HG03280 (cell line): Measurements from ENCODE around the gene RAC2.
"Not testable (repeated sequence)": the region's sequence is repeated elsewhere in the genome, so short reads cannot be mapped to it uniquely, and the experiment has no call there.

ENCODE experiments used
- ATAC-seq: cut with Tn5 transposase; IDR thresholded peaks from one replicate; pipeline ENCODE4 v1.9.1; 2021; ENCODE audit warnings: mild to moderate bottlenecking, moderate library complexity; ENCODE audit not compliant: unreplicated experiment

RAC2 gene

GRCh38 chr22:37206841-37207821, 36.9 kb downstream of the RAC2 start:
- no peak for ATAC-seq

DNA sequence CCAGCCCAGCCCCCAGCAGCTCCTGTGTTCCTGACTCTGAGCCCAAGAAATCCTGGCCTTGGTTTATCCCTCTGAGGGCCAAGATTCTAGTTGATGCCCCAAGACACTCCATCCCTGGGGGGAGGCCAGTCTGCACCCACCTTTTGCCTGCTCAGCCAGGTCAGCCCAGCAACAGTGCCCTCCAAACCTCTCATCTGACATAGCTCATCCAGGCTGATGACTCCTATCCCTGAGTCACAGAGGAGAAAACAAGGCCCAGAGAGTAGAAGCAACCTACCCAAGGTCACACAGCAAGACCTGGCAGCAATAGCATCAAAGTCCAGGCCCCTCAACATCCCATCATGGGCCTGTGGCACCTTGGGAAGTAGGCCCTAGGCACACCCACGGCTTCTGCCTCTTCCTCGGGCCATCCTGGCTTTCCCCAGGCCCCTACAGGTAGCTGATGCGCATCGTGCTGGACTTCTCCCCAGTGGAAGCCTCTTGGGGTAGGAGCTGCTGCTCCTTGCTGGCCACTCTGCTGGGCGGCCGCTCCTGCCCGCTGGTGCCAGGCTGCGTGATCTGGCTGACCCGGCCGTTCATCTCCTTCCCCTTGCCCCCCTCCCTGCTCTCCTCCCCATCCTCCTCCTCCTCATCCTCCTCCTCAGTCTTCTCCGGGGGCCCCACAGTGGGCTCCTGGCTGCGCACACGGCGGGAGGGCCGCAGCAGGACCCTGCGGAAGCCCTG, 37.8 kb downstream of the RAC2 start:
- ATAC-seq = no peak

DNA sequence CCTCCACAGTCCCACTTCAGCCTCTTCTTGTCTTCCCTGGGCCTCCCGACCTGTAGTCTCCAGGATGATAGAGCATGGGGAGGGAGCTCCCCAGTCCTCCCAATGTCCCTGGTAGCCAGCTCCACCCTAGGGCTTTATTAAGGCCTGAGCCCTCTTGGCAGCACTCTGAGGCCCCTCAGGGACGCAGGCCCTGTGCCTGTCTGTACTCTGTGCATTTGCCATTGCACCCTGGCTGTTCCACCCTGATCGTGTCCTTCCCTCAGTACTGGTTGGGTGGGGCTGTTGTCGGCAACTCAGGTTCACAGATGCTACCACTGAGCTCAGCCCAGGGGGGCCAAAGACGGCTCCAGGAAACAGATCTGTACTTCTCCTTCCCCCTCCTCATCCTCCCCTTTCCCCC, 39.0 kb downstream of the RAC2 start:
- ATAC-seq = no peak

- no peak for ATAC-seq
Measured at GRCh38 chr22:37204045-37204655, 39.9 kb downstream of the RAC2 start.

- no peak for ATAC-seq
Measured at GRCh38 chr22:37203354-37204044, 40.6 kb downstream of the RAC2 start.

DNA sequence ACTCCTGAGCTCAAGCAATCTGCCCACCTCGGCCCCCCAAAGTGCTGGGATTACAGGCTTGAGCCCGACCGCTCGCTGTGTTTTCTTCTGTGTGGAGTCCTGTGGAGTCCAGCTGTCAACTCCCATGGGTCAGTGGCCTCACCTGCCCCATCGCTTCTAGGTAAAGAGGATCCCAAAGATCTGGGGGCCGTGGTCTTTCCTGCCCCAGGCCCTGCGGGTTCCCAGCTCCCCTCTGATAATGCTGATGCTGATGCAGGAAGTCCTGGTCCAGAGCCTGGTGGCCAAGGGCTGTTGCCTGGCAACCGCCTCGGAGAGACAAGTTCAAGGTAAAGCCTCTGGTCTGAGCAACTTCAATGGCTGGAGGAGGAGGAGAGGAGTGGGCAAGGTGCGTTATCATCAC, 41.4 kb downstream of the RAC2 start:
- ATAC-seq = no peak

GRCh38 chr22:37202001-37202555, 42.0 kb downstream of the RAC2 start:
- no peak for ATAC-seq

DNA sequence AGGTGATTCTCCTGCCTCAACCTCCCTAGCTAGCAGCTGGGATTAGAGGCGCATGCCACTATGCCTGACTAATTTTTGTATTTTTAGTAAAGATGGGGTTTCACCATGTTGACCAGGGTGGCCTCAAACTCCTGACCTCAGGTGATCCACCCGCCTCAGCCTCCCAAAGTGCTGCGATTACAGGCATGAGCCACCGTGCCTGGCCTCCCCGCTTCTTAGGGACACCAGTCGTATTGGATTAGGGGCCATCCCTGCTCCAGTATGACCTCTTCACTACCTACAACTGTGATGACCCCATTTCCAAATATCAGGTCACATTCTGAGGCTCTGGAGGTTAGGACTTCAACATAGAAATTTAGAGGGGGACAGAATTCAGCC, 42.6 kb downstream of the RAC2 start:
- not testable (repeated sequence) for ATAC-seq

GRCh38 chr22:37199760-37200108, 44.3 kb downstream of the RAC2 start:
- no peak for ATAC-seq

- ATAC-seq = peak; percentile 93
Measured at GRCh38 chr22:37199103-37199759, 44.8 kb downstream of the RAC2 start.

DNA sequence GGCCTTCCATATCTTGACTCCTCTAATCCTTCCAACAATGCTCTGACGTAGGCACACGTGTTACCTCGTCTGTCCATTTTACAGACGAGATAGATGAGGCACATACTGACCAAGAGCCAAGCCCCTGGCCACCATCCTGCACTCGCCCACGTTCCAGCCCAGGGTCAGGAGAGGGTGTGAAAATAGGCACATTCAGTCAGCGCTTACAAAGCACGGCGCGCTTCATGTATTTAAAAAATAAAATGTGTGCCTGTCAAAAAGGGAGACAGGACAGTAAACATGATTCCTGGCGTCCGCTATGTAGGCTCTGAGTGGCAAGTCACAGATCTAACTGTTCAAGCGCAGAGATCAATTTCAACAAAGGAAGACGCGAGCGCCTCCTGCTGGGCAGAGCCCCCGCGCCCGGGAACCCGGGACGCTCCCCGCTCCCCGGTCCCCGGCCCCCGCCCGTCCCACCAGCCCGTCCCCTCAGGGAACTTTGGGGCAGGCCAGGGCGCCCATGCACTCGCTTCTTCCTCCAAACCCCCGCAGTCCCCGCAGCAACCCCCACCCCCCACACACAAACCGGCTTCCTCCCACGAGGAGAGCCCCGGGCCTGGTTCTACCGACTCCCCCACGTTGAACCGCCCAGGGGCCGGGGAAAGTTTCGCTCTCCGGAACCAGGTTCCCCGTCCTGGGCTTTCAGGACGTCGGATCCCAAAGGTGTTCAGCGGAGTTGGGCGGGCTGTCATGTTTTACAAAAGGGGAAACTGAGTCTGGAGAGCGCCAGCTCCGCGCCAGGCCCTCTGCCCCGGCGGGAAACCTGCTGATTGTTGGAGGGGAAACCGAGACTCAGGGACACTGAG, 45.6 kb downstream of the RAC2 start:
- peak; percentile 32 for ATAC-seq

DNA sequence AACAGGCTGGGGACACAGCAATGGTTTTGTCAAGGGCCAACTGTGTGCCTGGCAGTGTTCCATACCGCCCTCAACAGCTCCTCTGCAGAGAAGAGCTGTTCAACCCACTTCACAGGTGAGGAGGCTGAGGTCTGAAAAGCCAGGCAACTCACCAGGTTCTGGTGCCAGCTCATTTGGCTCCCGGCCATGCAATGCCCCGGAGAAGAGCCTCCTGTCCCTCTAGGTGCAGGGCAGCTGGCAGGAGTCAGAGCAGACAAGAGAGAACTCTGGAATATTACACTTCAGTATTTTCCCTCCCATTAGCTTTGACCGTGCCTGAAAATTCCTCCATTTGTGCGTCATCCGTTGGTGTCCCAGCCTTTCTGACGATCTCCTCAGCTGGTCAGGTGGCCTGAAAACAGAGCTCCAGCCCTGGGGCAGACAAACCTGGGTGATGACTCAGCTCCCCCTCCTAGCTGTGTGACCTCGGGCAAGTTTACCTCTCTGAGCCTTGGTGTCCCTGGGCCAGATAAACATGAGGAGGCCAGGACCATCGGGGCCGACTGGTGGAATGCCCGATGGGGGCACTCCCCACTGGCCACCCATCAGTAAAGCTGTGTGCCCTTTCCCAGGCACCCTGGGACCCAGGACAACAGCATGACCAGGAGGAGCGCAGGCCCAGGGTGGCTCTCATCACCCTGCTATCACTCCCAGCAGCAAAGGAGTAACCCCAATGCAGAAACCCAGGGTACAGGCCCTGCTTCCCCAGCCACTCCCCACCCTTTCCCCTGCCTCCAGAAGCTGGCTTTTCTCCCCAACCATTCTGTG, 46.4 kb downstream of the RAC2 start:
- ATAC-seq = no peak

- no peak for ATAC-seq
Measured at GRCh38 chr22:37196539-37197450, 47.3 kb downstream of the RAC2 start.

DNA sequence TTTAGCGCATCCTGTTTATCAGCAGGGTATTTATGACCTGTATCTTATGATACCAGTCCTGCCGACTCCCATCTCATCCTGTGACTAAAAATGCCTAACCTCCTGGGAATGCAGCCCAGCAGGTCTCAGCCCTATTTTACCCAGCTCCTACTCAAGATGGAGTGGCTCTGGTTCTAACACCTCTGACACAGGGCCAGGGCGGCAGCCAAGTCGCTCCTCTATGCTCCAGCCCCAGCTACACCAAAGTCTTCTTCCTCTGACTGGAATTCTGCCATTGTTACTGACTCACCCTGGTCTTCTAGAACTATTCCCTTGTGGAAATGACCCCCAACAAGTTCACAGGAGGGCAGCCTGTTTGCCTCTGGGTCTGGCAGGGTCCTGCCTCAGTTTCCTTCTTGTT, 48.1 kb downstream of the RAC2 start:
- no peak for ATAC-seq

- ATAC-seq = no peak
Measured at GRCh38 chr22:37194750-37195149, 49.3 kb downstream of the RAC2 start.

- no peak for ATAC-seq
Measured at GRCh38 chr22:37193629-37194191, 50.4 kb downstream of the RAC2 start.

DNA sequence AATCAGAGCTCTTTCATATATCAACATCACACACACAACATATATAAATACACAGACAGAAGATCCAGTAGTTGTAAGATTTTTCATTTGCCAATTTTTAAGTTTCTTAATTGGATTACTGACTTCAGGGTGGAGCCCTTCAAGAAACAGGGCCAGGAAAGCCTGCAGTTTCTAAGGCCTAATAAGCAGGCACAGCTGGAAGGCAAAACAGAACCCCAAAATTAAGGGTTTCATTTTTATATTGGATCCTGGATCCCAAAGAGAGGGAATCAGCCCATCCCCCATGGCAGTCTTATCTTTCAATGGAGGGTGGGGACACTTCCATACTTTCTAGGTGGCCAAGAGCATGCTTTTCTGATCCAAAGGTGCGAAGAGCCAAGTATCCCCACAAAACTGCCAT, 51.3 kb downstream of the RAC2 start:
- no peak for ATAC-seq
